HG03025 (cell line): ENCODE results near the gene STC2.

Source experiments
- ATAC-seq: cut with Tn5 transposase; IDR thresholded peaks from one replicate; pipeline ENCODE4 v1.9.1; 2021; ENCODE audit warnings: mild to moderate bottlenecking, moderate library complexity; ENCODE audit not compliant: unreplicated experiment, low FRiP score

The STC2 gene

GRCh38 chr5:173329491-173330337 lies 1.5 kb upstream of the STC2 start:
- ATAC-seq, result no peak

GRCh38 chr5:173328844-173329490 lies 753 bp upstream of the STC2 start:
- ATAC-seq, result no peak

- no peak for ATAC-seq
Observed at GRCh38 chr5:173327084-173327947, 898 bp downstream of the STC2 start.

GRCh38 chr5:173326501-173326960 lies 1.7 kb downstream of the STC2 start:
- ATAC-seq, result no peak

GRCh38 chr5:173325091-173325698 lies 3.0 kb downstream of the STC2 start:
- ATAC-seq, result no peak

- no peak for ATAC-seq
Observed at GRCh38 chr5:173324115-173325001, 3.9 kb downstream of the STC2 start.

GRCh38 chr5:173323799-173324114 lies 4.5 kb downstream of the STC2 start:
- ATAC-seq, result no peak

- no peak for ATAC-seq
Observed at GRCh38 chr5:173323106-173323798, 5.0 kb downstream of the STC2 start.

- no peak for ATAC-seq
Observed at GRCh38 chr5:173321886-173322285, 6.3 kb downstream of the STC2 start.

GRCh38 chr5:173320259-173320658 lies 8.0 kb downstream of the STC2 start:
- ATAC-seq, result no peak

GRCh38 chr5:173319646-173320045 lies 8.6 kb downstream of the STC2 start:
- no peak for ATAC-seq

- no peak for ATAC-seq
Observed at GRCh38 chr5:173318881-173319620, 9.2 kb downstream of the STC2 start.

- no peak for ATAC-seq
Observed at GRCh38 chr5:173318330-173318729, 9.9 kb downstream of the STC2 start.

GRCh38 chr5:173317852-173318251 lies 10.4 kb downstream of the STC2 start:
- no peak for ATAC-seq

- ATAC-seq, result no peak
Observed at GRCh38 chr5:173317091-173317730, 11.0 kb downstream of the STC2 start.

GRCh38 chr5:173316339-173317020 lies 11.7 kb downstream of the STC2 start:
- ATAC-seq, result no peak
